Breast epithelium (tissue), 4 donors: ENCODE data around the gene SFTPA1. TPM values are rescaled to one million over a fixed set of nuclear protein-coding genes. Genes with fewer than 3 reads are reported as not detected.
"Not testable (repeated sequence)": the region's sequence is repeated elsewhere in the genome, so short reads cannot be mapped to it uniquely, and the experiment has no call there.

Source experiments
- DNase-seq, 2 donors: peaks; one replicate each; pipeline ENCODE4 v3.0.0-alpha.2; 2019; ENCODE audit warnings: low spot score in 2 of 2
- H3K27ac ChIP-seq, 2 donors: fragments of 200-600 bp; sonication (generic) in 1 of 2; one replicate each; pipeline ENCODE4 v1.5.1; 2016 to 2019; ENCODE audit warnings: mild to moderate bottlenecking in 1 of 2
- H3K27me3 ChIP-seq, 2 donors: fragments of 200-600 bp; sonication (generic) in 1 of 2; one replicate each; pipeline versions ENCODE4 v1.5.1 to v1.6.0; 2017 to 2019; ENCODE audit warnings: control low read depth in 1 of 2, mild to moderate bottlenecking in 1 of 2
- H3K36me3 ChIP-seq: fragments of 200-600 bp; one replicate; pipeline ENCODE4 v1.5.1; 2019
- H3K4me1 ChIP-seq, 2 donors: fragments of 200-600 bp; sonication (generic); one replicate each; pipeline ENCODE4 v1.5.1; 2016 to 2019; ENCODE audit warnings: control low read depth in 1 of 2
- H3K4me3 ChIP-seq, 3 donors: fragments of 200-600 bp; sonication (generic); 1 replicate in 2 of 3; 2 replicates in 1 of 3; pipeline ENCODE4 v1.5.1; 2016 to 2019; ENCODE audit warnings: mild to moderate bottlenecking in 3 of 3, moderate library complexity in 2 of 3
- H3K9me3 ChIP-seq, 2 donors: fragments of 200-600 bp; sonication (generic) in 1 of 2; one replicate each; pipeline ENCODE4 v1.5.1; 2016 to 2019; ENCODE audit warnings: control low read depth in 1 of 2
- POLR2A ChIP-seq: fragments of 450-650 bp; IDR thresholded peaks from one replicate; pipeline ENCODE4 v1.6.1; 2016; ENCODE audit warnings: antibody characterized with exemption, mild to moderate bottlenecking, moderate library complexity
- POLR2AphosphoS5 ChIP-seq, 3 donors: sonication (generic); formaldehyde crosslinking; IDR thresholded peaks; one replicate each; pipeline ENCODE4 v1.6.1; 2017; ENCODE audit warnings: antibody characterized with exemption in 3 of 3
- intact Hi-C: fragments of 100-400 bp; cut with DNase I; formaldehyde crosslinking; loops from one replicate; pipeline ENCODE4 v1.15.1; 2023; ENCODE audit warnings: low total_unique reads
- total RNA-seq, 3 donors: library from RNA; depleted of rRNA; stranded (reverse); fragments of >200 nt; gene quantifications; one replicate each; pipeline ENCODE4 v1.1.0, GENCODE V29; 2016
- TF ChIP-seq, protein P1 (sequence below), 3 donors: fragments of 450-650 bp; IDR thresholded peaks; one replicate each; pipeline ENCODE4 v1.5.1; 2016 to 2017; ENCODE audit warnings: antibody characterized with exemption in 3 of 3, mild to moderate bottlenecking in 3 of 3, moderate library complexity in 3 of 3

SFTPA1 gene
- total RNA-seq, 3 donors from 2014 or later: not detected

- no peaks in the 10 kb centered on the region for H3K9me3 ChIP-seq
- intact Hi-C loops: no loop called here
- DNase-seq: no peak
- no peaks in the 10 kb centered on the region for H3K27me3 ChIP-seq
- no peak overlapping the region for H3K4me3 ChIP-seq
- H3K4me1 ChIP-seq: no peaks in the 10 kb centered on the region
- no peaks in the 10 kb centered on the region for H3K36me3 ChIP-seq
- H3K27ac ChIP-seq: no peak overlapping the region
- TF ChIP-seq POLR2A: no peak
- TF ChIP-seq, protein P1, sequence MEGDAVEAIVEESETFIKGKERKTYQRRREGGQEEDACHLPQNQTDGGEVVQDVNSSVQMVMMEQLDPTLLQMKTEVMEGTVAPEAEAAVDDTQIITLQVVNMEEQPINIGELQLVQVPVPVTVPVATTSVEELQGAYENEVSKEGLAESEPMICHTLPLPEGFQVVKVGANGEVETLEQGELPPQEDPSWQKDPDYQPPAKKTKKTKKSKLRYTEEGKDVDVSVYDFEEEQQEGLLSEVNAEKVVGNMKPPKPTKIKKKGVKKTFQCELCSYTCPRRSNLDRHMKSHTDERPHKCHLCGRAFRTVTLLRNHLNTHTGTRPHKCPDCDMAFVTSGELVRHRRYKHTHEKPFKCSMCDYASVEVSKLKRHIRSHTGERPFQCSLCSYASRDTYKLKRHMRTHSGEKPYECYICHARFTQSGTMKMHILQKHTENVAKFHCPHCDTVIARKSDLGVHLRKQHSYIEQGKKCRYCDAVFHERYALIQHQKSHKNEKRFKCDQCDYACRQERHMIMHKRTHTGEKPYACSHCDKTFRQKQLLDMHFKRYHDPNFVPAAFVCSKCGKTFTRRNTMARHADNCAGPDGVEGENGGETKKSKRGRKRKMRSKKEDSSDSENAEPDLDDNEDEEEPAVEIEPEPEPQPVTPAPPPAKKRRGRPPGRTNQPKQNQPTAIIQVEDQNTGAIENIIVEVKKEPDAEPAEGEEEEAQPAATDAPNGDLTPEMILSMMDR (IDR thresholded peaks at IDR 0.05): no peak
- no peak for TF ChIP-seq POLR2AphosphoS5 (IDR thresholded peaks at IDR 0.05)
Measured at GRCh38 chr10:79615577-79615976, 4.8 kb downstream of the SFTPA1 start.

DNA sequence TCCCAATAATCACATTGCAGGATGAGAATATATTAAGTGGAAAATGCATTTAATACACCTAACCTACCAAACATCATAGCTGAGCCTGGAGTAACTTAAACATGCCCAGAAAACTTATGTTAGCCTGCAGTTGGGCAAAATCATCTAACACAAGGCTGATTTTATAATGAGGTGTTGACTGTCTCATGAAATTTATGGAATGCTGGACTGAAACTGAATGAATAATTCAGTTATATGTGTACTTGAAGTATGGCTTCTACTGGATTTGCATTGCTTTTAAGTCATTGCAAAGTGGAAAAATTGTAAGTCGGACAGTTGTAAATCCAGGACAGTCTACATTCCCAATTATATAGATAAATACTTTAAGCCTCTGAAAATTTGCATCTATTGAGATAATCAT, 5.4 kb downstream of the SFTPA1 start:
- intact Hi-C loops: no loop called here
- H3K4me3 ChIP-seq: no peak overlapping the region
- no peak for DNase-seq
- no peak overlapping the region for H3K27ac ChIP-seq
- H3K9me3 ChIP-seq: no peaks in the 10 kb centered on the region
- no peaks in the 10 kb centered on the region for H3K36me3 ChIP-seq
- no peaks in the 10 kb centered on the region for H3K4me1 ChIP-seq
- TF ChIP-seq POLR2AphosphoS5 (IDR thresholded peaks at IDR 0.05) (no peak), POLR2A (no peak)
- TF ChIP-seq, protein P1 (IDR thresholded peaks at IDR 0.05): no peak
- H3K27me3 ChIP-seq: no peaks in the 10 kb centered on the region

- DNase-seq, intact Hi-C loops, H3K27ac ChIP-seq, H3K36me3 ChIP-seq, H3K27me3 ChIP-seq, H3K4me1 ChIP-seq, H3K9me3 ChIP-seq, H3K4me3 ChIP-seq: not testable (repeated sequence)
Measured at GRCh38 chr10:79623663-79624062, 12.9 kb downstream of the SFTPA1 start.

DNA sequence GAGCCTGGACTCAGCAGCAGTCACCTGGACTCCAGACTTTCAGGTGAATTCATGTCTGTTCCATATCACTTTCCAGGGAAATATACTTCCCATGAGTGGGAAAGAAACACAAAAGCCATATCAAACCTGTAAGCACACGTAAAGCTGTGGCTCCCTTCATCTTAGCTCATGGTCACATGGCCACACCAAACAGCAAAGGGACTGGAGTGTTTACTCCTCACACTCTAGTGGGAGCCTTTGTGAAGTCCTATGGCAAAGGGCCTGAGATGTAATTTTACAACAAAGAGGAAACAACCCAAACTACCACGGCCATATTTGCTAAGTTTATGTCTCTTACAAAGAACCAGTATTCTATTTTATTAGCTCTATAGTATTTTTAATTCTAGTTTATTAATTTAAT, 16.3 kb downstream of the SFTPA1 start:
- no peak for DNase-seq
- Histone ChIP-seq H3K9me3 (no peaks in the 10 kb centered on the region), H3K27ac (no peak overlapping the region), H3K27me3 (no peaks in the 10 kb centered on the region), H3K4me1 (no peaks in the 10 kb centered on the region), H3K4me3 (no peak overlapping the region), H3K36me3 (no peaks in the 10 kb centered on the region)
- TF ChIP-seq, protein P1 (IDR thresholded peaks at IDR 0.05): no peak
- TF ChIP-seq POLR2A (no peak), POLR2AphosphoS5 (IDR thresholded peaks at IDR 0.05) (no peak)
- intact Hi-C loops: no loop called here

DNA sequence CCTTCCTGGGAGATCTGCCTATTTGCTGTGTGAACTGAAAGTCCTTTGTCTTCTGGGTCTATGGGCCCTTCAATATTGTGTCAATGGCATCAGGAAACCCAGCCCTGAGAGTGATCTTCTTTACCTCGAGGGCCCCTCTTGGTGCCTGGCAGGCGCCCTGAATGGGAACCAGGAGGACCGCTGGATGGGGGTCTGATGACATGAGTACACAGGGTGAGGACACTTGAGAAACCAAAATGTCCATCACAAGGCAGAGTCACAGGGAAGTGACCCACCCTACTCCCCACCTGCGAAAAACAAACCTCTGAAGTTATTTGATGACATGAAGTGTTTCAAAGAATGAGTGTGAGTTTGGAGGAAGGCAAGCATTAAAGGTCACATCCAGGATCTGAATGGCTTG, 17.3 kb downstream of the SFTPA1 start:
- Histone ChIP-seq H3K36me3 (no peaks in the 10 kb centered on the region), H3K4me3 (no peak overlapping the region), H3K27ac (no peak overlapping the region), H3K27me3 (no peaks in the 10 kb centered on the region), H3K4me1 (no peaks in the 10 kb centered on the region), H3K9me3 (no peaks in the 10 kb centered on the region)
- TF ChIP-seq POLR2AphosphoS5 (IDR thresholded peaks at IDR 0.05) (no peak), POLR2A (no peak)
- TF ChIP-seq, protein P1 (IDR thresholded peaks at IDR 0.05): no peak
- intact Hi-C loops: no loop called here
- no peak for DNase-seq
